ENCODE results near the gene HSPA12B. TPM values are rescaled to one million over a fixed set of nuclear protein-coding genes. Genes with fewer than 3 reads are reported as not detected.

Gene HSPA12B
- total RNA-seq, 4 donors from 2014 or later: 12.7 to 30.9 (median 18.7) TPM

DNA sequence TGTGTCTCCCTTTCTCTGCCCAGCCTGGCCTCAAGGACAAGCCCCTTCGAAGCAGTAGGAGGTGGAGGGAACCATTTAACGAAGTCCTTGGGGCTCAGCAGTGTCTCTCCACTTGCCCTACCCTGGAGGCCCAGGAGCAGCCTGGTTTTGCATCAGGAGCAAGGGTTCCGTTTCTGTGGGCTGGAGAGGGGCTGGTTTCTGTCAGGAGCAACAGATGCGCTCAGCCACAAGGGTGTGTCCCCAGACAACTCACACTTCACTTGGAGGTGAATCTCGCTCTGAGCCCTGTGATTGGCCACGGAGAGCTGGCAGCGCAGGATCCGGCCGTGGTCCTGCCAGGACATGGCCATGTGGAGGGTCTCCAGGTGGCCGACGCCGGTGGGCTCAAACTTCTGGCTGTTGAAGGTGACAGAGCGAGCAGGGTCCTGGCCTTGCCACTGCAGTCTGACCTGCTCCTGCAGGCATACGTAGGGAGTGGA, 27.0 kb upstream of the HSPA12B start:
- WGBS, 2 donors: 82 to 86% methylated on average over 12 to 13 of the region's 14 CpGs
- H3K4me1 ChIP-seq: peaks cover 0 to 6% (median 0%) of the 10 kb centered on the region in 4 donors
- H3K27ac ChIP-seq: no peak overlapping the region
- DNase-seq (ENCODE audit: low spot score in 2 of 2): no peak
- no peak overlapping the region for H3K4me3 ChIP-seq
- TF ChIP-seq POLR2A (IDR thresholded peaks at IDR 0.05): no peak
- TF ChIP-seq, protein P1, sequence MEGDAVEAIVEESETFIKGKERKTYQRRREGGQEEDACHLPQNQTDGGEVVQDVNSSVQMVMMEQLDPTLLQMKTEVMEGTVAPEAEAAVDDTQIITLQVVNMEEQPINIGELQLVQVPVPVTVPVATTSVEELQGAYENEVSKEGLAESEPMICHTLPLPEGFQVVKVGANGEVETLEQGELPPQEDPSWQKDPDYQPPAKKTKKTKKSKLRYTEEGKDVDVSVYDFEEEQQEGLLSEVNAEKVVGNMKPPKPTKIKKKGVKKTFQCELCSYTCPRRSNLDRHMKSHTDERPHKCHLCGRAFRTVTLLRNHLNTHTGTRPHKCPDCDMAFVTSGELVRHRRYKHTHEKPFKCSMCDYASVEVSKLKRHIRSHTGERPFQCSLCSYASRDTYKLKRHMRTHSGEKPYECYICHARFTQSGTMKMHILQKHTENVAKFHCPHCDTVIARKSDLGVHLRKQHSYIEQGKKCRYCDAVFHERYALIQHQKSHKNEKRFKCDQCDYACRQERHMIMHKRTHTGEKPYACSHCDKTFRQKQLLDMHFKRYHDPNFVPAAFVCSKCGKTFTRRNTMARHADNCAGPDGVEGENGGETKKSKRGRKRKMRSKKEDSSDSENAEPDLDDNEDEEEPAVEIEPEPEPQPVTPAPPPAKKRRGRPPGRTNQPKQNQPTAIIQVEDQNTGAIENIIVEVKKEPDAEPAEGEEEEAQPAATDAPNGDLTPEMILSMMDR (IDR thresholded peaks at IDR 0.05): no peak
- no peak for TF ChIP-seq EP300 (IDR thresholded peaks at IDR 0.05)
- H3K9me3 ChIP-seq: no peaks in the 10 kb centered on the region
- H3K36me3 ChIP-seq: no peaks in the 10 kb centered on the region
- H3K27me3 ChIP-seq: no peaks in the 10 kb centered on the region

DNA sequence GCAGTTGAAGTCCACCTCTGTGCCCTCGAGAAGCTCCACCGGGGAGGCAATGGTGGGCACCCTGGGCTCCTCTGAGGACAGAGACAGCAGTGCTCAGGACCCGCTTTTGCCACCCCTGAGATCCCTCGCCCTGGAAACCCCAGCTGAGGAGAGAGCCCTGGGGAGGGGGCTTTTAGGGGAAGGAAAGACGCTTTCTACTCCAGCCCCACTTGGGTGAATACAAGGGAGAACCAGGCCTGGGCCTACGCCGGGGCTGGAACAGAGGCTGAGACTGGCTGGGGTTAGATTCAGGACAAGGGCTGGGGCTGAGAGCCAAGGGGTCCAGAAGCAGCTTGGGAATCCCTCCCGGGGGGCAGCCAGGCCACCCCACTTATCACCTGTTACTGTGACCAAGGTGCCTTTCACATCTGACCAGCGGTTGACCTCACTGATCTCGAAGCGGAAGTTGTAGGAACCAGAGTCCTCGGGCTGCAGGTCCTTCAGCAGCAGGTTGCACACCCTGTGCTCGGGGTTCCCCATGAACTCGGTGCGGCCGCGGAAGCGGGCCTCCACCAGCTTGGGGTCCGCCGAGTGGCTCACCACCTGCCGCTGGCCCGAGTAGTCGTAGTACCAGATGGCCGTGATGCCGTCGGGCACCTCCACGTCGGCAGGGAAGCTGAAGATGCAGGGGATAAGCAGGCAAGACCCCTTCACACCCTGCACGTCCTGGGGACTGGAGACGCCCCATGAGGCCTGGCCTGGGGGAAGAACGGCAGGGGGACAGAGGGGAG, 26.3 kb upstream of the HSPA12B start:
- Histone ChIP-seq H3K36me3 (no peaks in the 10 kb centered on the region), H3K4me1 (peaks cover 0 to 12% (median 0%) of the 10 kb centered on the region in 4 donors), H3K27me3 (no peaks in the 10 kb centered on the region), H3K27ac (no peak overlapping the region), H3K9me3 (no peaks in the 10 kb centered on the region), H3K4me3 (no peak overlapping the region)
- 93 to 94% methylated on average over 24 to 31 of the region's 31 CpGs for WGBS, 2 donors
- TF ChIP-seq, protein P1 (IDR thresholded peaks at IDR 0.05): no peak
- TF ChIP-seq POLR2A (IDR thresholded peaks at IDR 0.05) (no peak), EP300 (IDR thresholded peaks at IDR 0.05) (no peak)
- no peak for DNase-seq (ENCODE audit: low spot score in 2 of 2)

DNA sequence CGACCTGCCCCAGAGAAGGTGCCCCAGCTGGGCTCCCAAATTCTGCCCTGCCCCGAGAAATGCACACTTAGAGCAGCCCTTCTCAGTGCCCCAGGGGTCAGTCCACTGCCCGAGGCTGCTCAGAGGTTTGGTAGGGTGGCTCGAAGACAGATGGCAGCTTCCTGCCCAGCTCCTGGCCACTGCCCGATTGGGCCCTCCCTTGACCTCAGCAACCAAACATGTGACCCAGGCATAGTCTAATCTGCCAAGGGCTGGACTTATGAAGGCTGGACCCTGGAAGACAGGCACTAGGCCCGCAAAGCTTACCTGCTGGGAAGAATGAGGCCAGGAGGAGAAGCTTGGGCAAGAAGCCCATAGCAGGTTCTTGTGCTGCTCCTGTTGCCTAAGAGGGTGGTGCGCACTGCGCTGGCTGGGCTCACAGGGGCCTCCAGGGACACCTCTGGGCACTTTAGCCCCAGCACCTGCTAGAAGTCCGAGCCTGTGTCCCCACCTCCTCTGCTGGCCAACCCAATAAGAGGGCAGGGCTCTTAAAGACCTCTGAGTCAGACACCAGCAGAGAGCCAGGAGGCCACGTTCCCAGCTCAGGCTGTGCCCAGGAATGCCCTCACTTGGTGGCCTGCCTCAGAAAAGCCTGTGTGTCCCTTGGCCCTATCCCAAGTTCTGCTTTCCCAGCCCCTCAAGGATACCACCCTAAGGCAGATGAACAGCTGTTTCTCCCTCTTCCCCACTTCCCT, 25.5 kb upstream of the HSPA12B start:
- DNase-seq (ENCODE audit: low spot score in 2 of 2): no peak
- no peak overlapping the region for H3K27ac ChIP-seq
- TF ChIP-seq POLR2A (IDR thresholded peaks at IDR 0.05): no peak
- TF ChIP-seq, protein P1 (IDR thresholded peaks at IDR 0.05): no peak
- no peak for TF ChIP-seq EP300 (IDR thresholded peaks at IDR 0.05)

DNA sequence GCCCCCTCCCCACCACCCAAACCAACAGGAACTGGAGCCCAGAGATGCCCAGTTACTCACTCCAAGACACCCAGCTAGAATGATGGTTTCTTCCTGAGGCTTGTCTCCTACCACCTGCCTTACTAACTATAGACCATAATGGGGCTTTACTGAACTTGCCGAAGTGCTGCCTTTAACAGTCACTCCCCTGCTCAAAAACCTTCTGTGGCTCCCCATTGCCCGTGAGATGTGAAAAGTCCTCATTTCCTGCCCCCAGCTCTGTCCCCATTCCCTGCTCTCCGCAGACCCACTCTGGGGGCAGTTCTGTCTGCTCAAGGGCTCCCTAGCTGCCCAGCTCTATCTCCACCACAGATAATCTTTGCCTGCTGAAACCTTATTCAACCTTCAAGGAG, 25.0 kb upstream of the HSPA12B start:
- 87 to 91% methylated on average over 3 of the region's 3 CpGs for WGBS, 2 donors
- Histone ChIP-seq H3K9me3 (no peaks in the 10 kb centered on the region), H3K27ac (no peak overlapping the region), H3K36me3 (no peaks in the 10 kb centered on the region), H3K4me1 (peaks cover 0 to 17% (median 0%) of the 10 kb centered on the region in 4 donors), H3K27me3 (no peaks in the 10 kb centered on the region), H3K4me3 (no peak overlapping the region)
- no peak for TF ChIP-seq POLR2A (IDR thresholded peaks at IDR 0.05)
- TF ChIP-seq EP300 (IDR thresholded peaks at IDR 0.05): no peak
- TF ChIP-seq, protein P1 (IDR thresholded peaks at IDR 0.05): no peak
- no peak for DNase-seq (ENCODE audit: low spot score in 2 of 2)

More for the DNA sequence above, 25.5 kb upstream of the HSPA12B start:
- no peaks in the 10 kb centered on the region for H3K27me3 ChIP-seq
- H3K4me1 ChIP-seq: peaks cover 0 to 17% (median 0%) of the 10 kb centered on the region in 4 donors
- H3K36me3 ChIP-seq: no peaks in the 10 kb centered on the region
- no peak overlapping the region for H3K4me3 ChIP-seq
- no peaks in the 10 kb centered on the region for H3K9me3 ChIP-seq
- WGBS, 2 donors: 52 to 74% methylated on average over 5 to 6 of the region's 10 CpGs

DNA sequence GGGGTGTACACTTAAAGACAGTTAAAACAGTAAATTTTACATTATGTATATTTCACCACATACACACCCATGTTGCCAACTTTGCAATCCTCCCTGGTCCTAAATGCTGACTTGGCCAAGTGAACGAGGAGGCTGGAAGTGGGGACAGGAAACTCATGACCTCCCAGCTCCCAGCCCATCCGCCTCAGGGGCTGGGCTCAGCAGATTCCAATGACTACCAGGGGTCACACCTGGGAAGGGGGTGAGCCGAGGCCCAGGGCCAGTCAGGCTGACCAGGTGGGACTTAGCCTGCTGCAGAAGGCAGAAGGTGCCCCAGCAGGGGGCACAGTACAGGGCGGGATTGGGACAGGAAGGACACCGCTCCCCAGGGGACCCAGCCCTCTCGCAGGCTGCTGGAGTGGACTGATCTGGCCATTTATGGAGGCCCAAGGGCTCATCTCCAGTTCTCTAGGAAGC, 22.4 kb upstream of the HSPA12B start:
- 35 to 59% methylated on average over 2 to 6 of the region's 6 CpGs for WGBS, 2 donors
- peaks cover 0 to 17% (median 0%) of the 10 kb centered on the region in 4 donors for H3K4me1 ChIP-seq
- DNase-seq (ENCODE audit: low spot score in 2 of 2): no peak
- H3K27ac ChIP-seq: no peak overlapping the region
- TF ChIP-seq, protein P1 (IDR thresholded peaks at IDR 0.05): no peak
- TF ChIP-seq EP300 (IDR thresholded peaks at IDR 0.05): peak in 1 of 2 donors; percentile 38
- TF ChIP-seq POLR2A (IDR thresholded peaks at IDR 0.05): no peak
- no peaks in the 10 kb centered on the region for H3K36me3 ChIP-seq
- no peaks in the 10 kb centered on the region for H3K9me3 ChIP-seq
- H3K4me3 ChIP-seq: peak overlapping the region in 1 of 4 donors; percentile 8
- H3K27me3 ChIP-seq: no peaks in the 10 kb centered on the region
